ENCODE data around the gene EFL1. TPM values are rescaled to one million over a fixed set of nuclear protein-coding genes. Genes with fewer than 3 reads are reported as not detected.

Gene EFL1
- total and polyA plus RNA-seq, 4 donors = 3.2 to 10.1 (median 6.1) TPM

- 96% methylated on average over 2 of the region's 2 CpGs for WGBS
- Histone ChIP-seq H3K4me3 (ENCODE audit: low read depth in 1 of 3, low read length in 3 of 3) (no peak overlapping the region), H3K27ac (ENCODE audit: low read depth in 1 of 2, low read length in 2 of 2) (no peak overlapping the region), H3K9ac (ENCODE audit: low read depth in 1 of 2, low read length in 2 of 2) (no peak overlapping the region), H3K36me3 (ENCODE audit: control insufficient read depth in 4 of 4, insufficient read depth in 3 of 4, low read depth in 1 of 4, low read length in 3 of 4) (no peaks in the 10 kb centered on the region), H3K27me3 (ENCODE audit: control insufficient read depth in 4 of 4, insufficient read depth in 4 of 4, low read length in 3 of 4) (no peaks in the 10 kb centered on the region), H3K4me1 (ENCODE audit: control insufficient read depth in 4 of 4, insufficient read depth in 4 of 4, low read length in 3 of 4) (no peaks in the 10 kb centered on the region), H3K9me3 (ENCODE audit: control insufficient read depth in 4 of 4, low read length in 3 of 4) (no peaks in the 10 kb centered on the region)
- no peak for DNase-seq (ENCODE audit: low spot score)
- TF ChIP-seq, protein P1, sequence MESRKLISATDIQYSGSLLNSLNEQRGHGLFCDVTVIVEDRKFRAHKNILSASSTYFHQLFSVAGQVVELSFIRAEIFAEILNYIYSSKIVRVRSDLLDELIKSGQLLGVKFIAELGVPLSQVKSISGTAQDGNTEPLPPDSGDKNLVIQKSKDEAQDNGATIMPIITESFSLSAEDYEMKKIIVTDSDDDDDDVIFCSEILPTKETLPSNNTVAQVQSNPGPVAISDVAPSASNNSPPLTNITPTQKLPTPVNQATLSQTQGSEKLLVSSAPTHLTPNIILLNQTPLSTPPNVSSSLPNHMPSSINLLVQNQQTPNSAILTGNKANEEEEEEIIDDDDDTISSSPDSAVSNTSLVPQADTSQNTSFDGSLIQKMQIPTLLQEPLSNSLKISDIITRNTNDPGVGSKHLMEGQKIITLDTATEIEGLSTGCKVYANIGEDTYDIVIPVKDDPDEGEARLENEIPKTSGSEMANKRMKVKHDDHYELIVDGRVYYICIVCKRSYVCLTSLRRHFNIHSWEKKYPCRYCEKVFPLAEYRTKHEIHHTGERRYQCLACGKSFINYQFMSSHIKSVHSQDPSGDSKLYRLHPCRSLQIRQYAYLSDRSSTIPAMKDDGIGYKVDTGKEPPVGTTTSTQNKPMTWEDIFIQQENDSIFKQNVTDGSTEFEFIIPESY (IDR thresholded peaks at IDR 0.05) = no peak
- TF ChIP-seq RAD21 (IDR thresholded peaks at IDR 0.05) = no peak
- TF ChIP-seq MAX (IDR thresholded peaks at IDR 0.05) = no peak
- no peak for TF ChIP-seq RXRA (IDR thresholded peaks at IDR 0.05)
- no peak for TF ChIP-seq SP1 (IDR thresholded peaks at IDR 0.05)
- TF ChIP-seq REST (IDR thresholded peaks at IDR 0.05) = no peak
- no peak for TF ChIP-seq HNF4A (conservative IDR thresholded peaks at IDR 0.05)
Measured at GRCh38 chr15:82176542-82176941, 86.0 kb downstream of the EFL1 start.

- no peak for TF ChIP-seq EGR1 (IDR thresholded peaks at IDR 0.05; ENCODE audit: low read depth in 2 of 2)
- no peak for TF ChIP-seq HNF4G (IDR thresholded peaks at IDR 0.05)
- no peak for TF ChIP-seq REST (IDR thresholded peaks at IDR 0.05)
- TF ChIP-seq, protein P1 (IDR thresholded peaks at IDR 0.05) = no peak
- TF ChIP-seq SP1 (IDR thresholded peaks at IDR 0.05) = no peak
- DNase-seq (ENCODE audit: low spot score) = no peak
- 97% methylated on average over 5 of the region's 5 CpGs for WGBS
- H3K4me3 ChIP-seq (ENCODE audit: low read depth in 1 of 3, low read length in 3 of 3) = no peak overlapping the region
- H3K27me3 ChIP-seq (ENCODE audit: control insufficient read depth in 4 of 4, insufficient read depth in 4 of 4, low read length in 3 of 4) = no peaks in the 10 kb centered on the region
- H3K9me3 ChIP-seq (ENCODE audit: control insufficient read depth in 4 of 4, low read length in 3 of 4) = no peaks in the 10 kb centered on the region
- H3K4me1 ChIP-seq (ENCODE audit: control insufficient read depth in 4 of 4, insufficient read depth in 4 of 4, low read length in 3 of 4) = no peaks in the 10 kb centered on the region
- no peak overlapping the region for H3K27ac ChIP-seq (ENCODE audit: low read depth in 1 of 2, low read length in 2 of 2)
- H3K9ac ChIP-seq (ENCODE audit: low read depth in 1 of 2, low read length in 2 of 2) = no peak overlapping the region
- no peaks in the 10 kb centered on the region for H3K36me3 ChIP-seq (ENCODE audit: control insufficient read depth in 4 of 4, insufficient read depth in 3 of 4, low read depth in 1 of 4, low read length in 3 of 4)
Measured at GRCh38 chr15:82174471-82175235, 87.9 kb downstream of the EFL1 start.

Data from liver (tissue), 9 donors.